Measurements from ENCODE around the gene ATP6V1E1.

ATP6V1E1 gene

GRCh38 chr22:17601031-17601430 is 27.5 kb downstream of the ATP6V1E1 start:
- H3K4me1 ChIP-seq (ENCODE audit: control insufficient read depth, insufficient read depth, low read length): no peaks in the 10 kb centered on the region
- no peak overlapping the region for H3K4me3 ChIP-seq (ENCODE audit: low read depth, low read length)
- H3K36me3 ChIP-seq (ENCODE audit: control insufficient read depth, insufficient read depth, low read length): peaks cover 61% of the 10 kb centered on the region
- H3K27me3 ChIP-seq (ENCODE audit: control insufficient read depth, insufficient read depth, low read length): no peaks in the 10 kb centered on the region
- 0 out of 2 replicates have a peak, but pooled peaks cover 3% of the 10 kb centered on the region for H3K9me3 ChIP-seq (ENCODE audit: control insufficient read depth, insufficient read depth, low read depth, low read length)
- H3K9ac ChIP-seq (ENCODE audit: low read length): no peak overlapping the region
- H3K27ac ChIP-seq (ENCODE audit: low read depth, low read length): no peak overlapping the region

- Histone ChIP-seq H3K4me3 (ENCODE audit: low read depth, low read length) (no peak overlapping the region), H3K36me3 (ENCODE audit: control insufficient read depth, insufficient read depth, low read length) (peaks cover 77% of the 10 kb centered on the region), H3K9ac (ENCODE audit: low read length) (no peak overlapping the region), H3K27me3 (ENCODE audit: control insufficient read depth, insufficient read depth, low read length) (no peaks in the 10 kb centered on the region), H3K4me1 (ENCODE audit: control insufficient read depth, insufficient read depth, low read length) (no peaks in the 10 kb centered on the region), H3K9me3 (ENCODE audit: control insufficient read depth, insufficient read depth, low read depth, low read length) (0 out of 2 replicates have a peak, but pooled peaks cover 3% of the 10 kb centered on the region), H3K27ac (ENCODE audit: low read depth, low read length) (no peak overlapping the region)
Measured at GRCh38 chr22:17598318-17598717, 30.2 kb downstream of the ATP6V1E1 start.

GRCh38 chr22:17597217-17597616 is 31.3 kb downstream of the ATP6V1E1 start:
- no peak overlapping the region for H3K27ac ChIP-seq (ENCODE audit: low read depth, low read length)
- H3K4me3 ChIP-seq (ENCODE audit: low read depth, low read length): no peak overlapping the region
- 0 out of 2 replicates have a peak, but pooled peaks cover 3% of the 10 kb centered on the region for H3K9me3 ChIP-seq (ENCODE audit: control insufficient read depth, insufficient read depth, low read depth, low read length)
- H3K4me1 ChIP-seq (ENCODE audit: control insufficient read depth, insufficient read depth, low read length): no peaks in the 10 kb centered on the region
- no peak overlapping the region for H3K9ac ChIP-seq (ENCODE audit: low read length)
- H3K27me3 ChIP-seq (ENCODE audit: control insufficient read depth, insufficient read depth, low read length): no peaks in the 10 kb centered on the region
- H3K36me3 ChIP-seq (ENCODE audit: control insufficient read depth, insufficient read depth, low read length): peaks cover 86% of the 10 kb centered on the region

GRCh38 chr22:17596226-17596625 is 32.3 kb downstream of the ATP6V1E1 start:
- Histone ChIP-seq H3K36me3 (ENCODE audit: control insufficient read depth, insufficient read depth, low read length) (peaks cover 92% of the 10 kb centered on the region), H3K9ac (ENCODE audit: low read length) (no peak overlapping the region), H3K27me3 (ENCODE audit: control insufficient read depth, insufficient read depth, low read length) (no peaks in the 10 kb centered on the region)

GRCh38 chr22:17592201-17592600 is 36.3 kb downstream of the ATP6V1E1 start:
- H3K4me1 ChIP-seq (ENCODE audit: control insufficient read depth, insufficient read depth, low read length): no peaks in the 10 kb centered on the region
- no peak overlapping the region for H3K27ac ChIP-seq (ENCODE audit: low read depth, low read length)
- no peak overlapping the region for H3K9ac ChIP-seq (ENCODE audit: low read length)
- no peaks in the 10 kb centered on the region for H3K27me3 ChIP-seq (ENCODE audit: control insufficient read depth, insufficient read depth, low read length)
- H3K9me3 ChIP-seq (ENCODE audit: control insufficient read depth, insufficient read depth, low read depth, low read length): 0 out of 2 replicates have a peak, but pooled peaks cover 3% of the 10 kb centered on the region
- no peak overlapping the region for H3K4me3 ChIP-seq (ENCODE audit: low read depth, low read length)
- peaks cover 72% of the 10 kb centered on the region for H3K36me3 ChIP-seq (ENCODE audit: control insufficient read depth, insufficient read depth, low read length)

More at GRCh38 chr22:17596226-17596625, 32.3 kb downstream of the ATP6V1E1 start:
- no peak overlapping the region for H3K27ac ChIP-seq (ENCODE audit: low read depth, low read length)
- H3K9me3 ChIP-seq (ENCODE audit: control insufficient read depth, insufficient read depth, low read depth, low read length): 0 out of 2 replicates have a peak, but pooled peaks cover 3% of the 10 kb centered on the region
- H3K4me1 ChIP-seq (ENCODE audit: control insufficient read depth, insufficient read depth, low read length): no peaks in the 10 kb centered on the region
- no peak overlapping the region for H3K4me3 ChIP-seq (ENCODE audit: low read depth, low read length)

GRCh38 chr22:17590586-17590985 is 38.0 kb downstream of the ATP6V1E1 start:
- no peak overlapping the region for H3K27ac ChIP-seq (ENCODE audit: low read depth, low read length)
- H3K27me3 ChIP-seq (ENCODE audit: control insufficient read depth, insufficient read depth, low read length): no peaks in the 10 kb centered on the region
- no peak overlapping the region for H3K9ac ChIP-seq (ENCODE audit: low read length)
- H3K4me1 ChIP-seq (ENCODE audit: control insufficient read depth, insufficient read depth, low read length): no peaks in the 10 kb centered on the region
- H3K4me3 ChIP-seq (ENCODE audit: low read depth, low read length): no peak overlapping the region
- no peaks in the 10 kb centered on the region for H3K9me3 ChIP-seq (ENCODE audit: control insufficient read depth, insufficient read depth, low read depth, low read length)
- peaks cover 58% of the 10 kb centered on the region for H3K36me3 ChIP-seq (ENCODE audit: control insufficient read depth, insufficient read depth, low read length)

GRCh38 chr22:17589810-17590375 is 38.7 kb downstream of the ATP6V1E1 start:
- Histone ChIP-seq H3K27me3 (ENCODE audit: control insufficient read depth, insufficient read depth, low read length) (no peaks in the 10 kb centered on the region), H3K4me1 (ENCODE audit: control insufficient read depth, insufficient read depth, low read length) (no peaks in the 10 kb centered on the region), H3K9me3 (ENCODE audit: control insufficient read depth, insufficient read depth, low read depth, low read length) (no peaks in the 10 kb centered on the region), H3K9ac (ENCODE audit: low read length) (no peak overlapping the region), H3K27ac (ENCODE audit: low read depth, low read length) (no peak overlapping the region), H3K36me3 (ENCODE audit: control insufficient read depth, insufficient read depth, low read length) (peaks cover 51% of the 10 kb centered on the region), H3K4me3 (ENCODE audit: low read depth, low read length) (no peak overlapping the region)

- H3K9me3 ChIP-seq (ENCODE audit: control insufficient read depth, insufficient read depth, low read depth, low read length): no peaks in the 10 kb centered on the region
- H3K36me3 ChIP-seq (ENCODE audit: control insufficient read depth, insufficient read depth, low read length): peaks cover 39% of the 10 kb centered on the region
- H3K4me3 ChIP-seq (ENCODE audit: low read depth, low read length): no peak overlapping the region
- H3K4me1 ChIP-seq (ENCODE audit: control insufficient read depth, insufficient read depth, low read length): no peaks in the 10 kb centered on the region
- no peak overlapping the region for H3K9ac ChIP-seq (ENCODE audit: low read length)
- H3K27ac ChIP-seq (ENCODE audit: low read depth, low read length): no peak overlapping the region
- H3K27me3 ChIP-seq (ENCODE audit: control insufficient read depth, insufficient read depth, low read length): no peaks in the 10 kb centered on the region
Measured at GRCh38 chr22:17588606-17589005, 39.9 kb downstream of the ATP6V1E1 start.

GRCh38 chr22:17587629-17588028 is 40.9 kb downstream of the ATP6V1E1 start:
- no peaks in the 10 kb centered on the region for H3K27me3 ChIP-seq (ENCODE audit: control insufficient read depth, insufficient read depth, low read length)
- no peak overlapping the region for H3K9ac ChIP-seq (ENCODE audit: low read length)
- no peak overlapping the region for H3K27ac ChIP-seq (ENCODE audit: low read depth, low read length)
- H3K9me3 ChIP-seq (ENCODE audit: control insufficient read depth, insufficient read depth, low read depth, low read length): no peaks in the 10 kb centered on the region
- no peak overlapping the region for H3K4me3 ChIP-seq (ENCODE audit: low read depth, low read length)
- peaks cover 29% of the 10 kb centered on the region for H3K36me3 ChIP-seq (ENCODE audit: control insufficient read depth, insufficient read depth, low read length)
- no peaks in the 10 kb centered on the region for H3K4me1 ChIP-seq (ENCODE audit: control insufficient read depth, insufficient read depth, low read length)

GRCh38 chr22:17586831-17587440 is 41.6 kb downstream of the ATP6V1E1 start:
- H3K27ac ChIP-seq (ENCODE audit: low read depth, low read length): no peak overlapping the region
- H3K9me3 ChIP-seq (ENCODE audit: control insufficient read depth, insufficient read depth, low read depth, low read length): no peaks in the 10 kb centered on the region
- no peaks in the 10 kb centered on the region for H3K27me3 ChIP-seq (ENCODE audit: control insufficient read depth, insufficient read depth, low read length)
- no peak overlapping the region for H3K9ac ChIP-seq (ENCODE audit: low read length)
- H3K4me3 ChIP-seq (ENCODE audit: low read depth, low read length): no peak overlapping the region
- H3K36me3 ChIP-seq (ENCODE audit: control insufficient read depth, insufficient read depth, low read length): peaks cover 22% of the 10 kb centered on the region
- no peaks in the 10 kb centered on the region for H3K4me1 ChIP-seq (ENCODE audit: control insufficient read depth, insufficient read depth, low read length)

GRCh38 chr22:17583151-17583550 is 45.4 kb downstream of the ATP6V1E1 start:
- Histone ChIP-seq H3K9me3 (ENCODE audit: control insufficient read depth, insufficient read depth, low read depth, low read length) (no peaks in the 10 kb centered on the region), H3K27me3 (ENCODE audit: control insufficient read depth, insufficient read depth, low read length) (no peaks in the 10 kb centered on the region), H3K4me1 (ENCODE audit: control insufficient read depth, insufficient read depth, low read length) (peaks cover 7% of the 10 kb centered on the region; the same call in 1 of the 2 replicates), H3K27ac (ENCODE audit: low read depth, low read length) (no peak overlapping the region), H3K9ac (ENCODE audit: low read length) (no peak overlapping the region), H3K36me3 (ENCODE audit: control insufficient read depth, insufficient read depth, low read length) (no peaks in the 10 kb centered on the region), H3K4me3 (ENCODE audit: low read depth, low read length) (no peak overlapping the region)

All from HUES6 (cell line).